GM19455 (cell line): ENCODE data around the gene FAM120B.
"Not testable (repeated sequence)": the region's sequence is repeated elsewhere in the genome, so short reads cannot be mapped to it uniquely, and the experiment has no call there.

Source experiments
- ATAC-seq: cut with Tn5 transposase; IDR thresholded peaks from one replicate; pipeline ENCODE4 v1.9.1; 2021; ENCODE audit not compliant: unreplicated experiment

Gene FAM120B

DNA sequence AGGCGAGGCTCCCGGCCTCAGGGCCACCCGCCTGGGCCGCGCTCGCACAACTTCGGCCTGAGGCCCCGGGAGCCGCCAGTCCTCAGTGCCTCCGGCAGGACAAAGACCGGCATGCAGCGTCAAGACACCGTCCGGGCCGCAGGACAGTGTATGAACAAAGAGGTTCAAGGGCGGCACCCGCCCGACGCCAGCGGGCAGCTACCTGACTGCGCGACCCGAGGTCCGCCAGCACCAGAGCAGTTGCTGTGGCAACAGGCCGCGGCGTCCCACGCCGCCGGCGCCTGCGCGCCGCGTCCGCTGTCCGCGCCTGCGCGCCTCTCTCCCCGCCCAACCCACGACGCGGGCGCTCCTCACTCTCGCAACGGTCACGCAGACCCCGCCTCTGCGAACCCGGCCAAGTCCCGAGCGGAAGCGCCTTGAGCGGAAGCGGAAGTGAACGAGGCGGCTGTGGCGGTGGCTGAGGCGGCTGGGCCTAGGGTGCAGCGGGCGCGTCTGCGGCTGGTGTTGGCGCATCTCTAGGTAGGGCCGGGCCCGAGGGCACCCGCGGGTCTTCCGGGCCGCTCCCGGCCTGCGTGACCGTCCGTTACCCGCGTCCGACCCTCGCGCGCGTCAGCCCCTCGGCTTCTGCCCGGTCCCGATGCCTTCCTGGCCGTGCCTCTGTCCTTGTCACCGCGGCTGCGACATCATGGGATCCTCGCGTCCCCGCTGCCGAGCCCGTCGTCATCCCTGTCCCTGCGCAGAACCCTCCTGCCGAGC is at the start of gene FAM120B:
Gene FAM120B, plus strand, starts transcription at position 435 of the 756 bp plus-strand sequence. CDS start 10,633 bp downstream, outside the sequence.
- ATAC-seq = peak; percentile 97

- no peak for ATAC-seq
Observed at GRCh38 chr6:170257376-170257775, 49.2 kb upstream of the FAM120B start.

DNA sequence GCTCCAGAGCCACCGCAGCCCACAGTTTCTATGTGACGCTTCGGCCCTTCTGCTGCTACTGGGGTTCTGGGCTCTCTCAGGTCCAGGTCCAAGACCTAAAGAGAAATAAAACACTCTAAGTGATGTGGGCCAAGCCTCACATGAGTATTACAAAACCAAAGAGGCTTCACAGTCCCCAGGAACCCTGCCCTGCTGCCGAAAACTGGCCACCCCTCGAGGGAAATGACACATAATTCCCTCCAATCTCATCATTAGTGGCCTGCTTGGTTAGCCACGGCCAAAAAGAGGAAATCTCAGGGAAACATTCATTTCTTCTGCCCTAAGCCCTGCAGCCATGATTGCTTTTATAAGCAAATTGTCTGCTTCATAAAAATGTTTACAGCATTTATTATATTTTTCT is 48.2 kb upstream of the FAM120B start:
- ATAC-seq = no peak

DNA sequence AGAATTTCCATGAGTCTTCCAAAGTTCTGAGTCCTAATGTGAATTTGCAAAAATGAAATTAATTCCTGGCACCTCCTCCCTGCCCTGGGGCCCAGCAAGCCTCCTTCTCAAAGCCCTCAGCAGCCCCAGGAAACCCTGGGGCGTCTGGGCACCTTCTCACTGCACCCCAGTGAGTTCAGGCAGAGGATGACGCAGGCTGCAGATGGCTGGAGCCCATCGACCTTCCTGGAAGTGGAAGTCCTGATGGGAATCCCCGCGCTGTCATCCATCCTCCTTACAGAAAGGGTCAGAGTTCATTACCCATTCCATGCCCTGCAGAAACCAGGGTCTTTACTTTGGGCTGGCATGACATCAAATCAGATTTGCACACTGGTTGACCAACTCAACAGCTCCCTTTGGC is 47.3 kb upstream of the FAM120B start:
- ATAC-seq = no peak

DNA sequence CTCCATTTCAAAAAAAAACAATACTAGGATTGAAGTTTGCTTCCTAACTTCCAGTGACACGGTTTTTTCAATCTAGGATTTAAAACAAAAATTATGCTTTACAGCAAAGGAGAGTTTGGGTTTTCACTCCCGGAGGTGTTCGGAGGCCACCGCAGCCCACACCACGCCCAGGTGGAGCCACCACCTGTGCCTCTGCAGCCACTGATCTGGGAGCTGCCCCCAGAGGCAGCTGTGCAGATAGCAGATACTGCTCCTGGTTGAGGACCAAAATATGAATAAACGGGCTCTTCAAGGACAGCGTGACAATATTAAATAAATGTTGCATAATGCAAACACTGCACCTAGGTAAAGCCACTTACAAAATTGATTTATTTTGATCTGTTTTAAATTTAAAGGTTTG is 45.9 kb upstream of the FAM120B start:
- ATAC-seq = no peak

DNA sequence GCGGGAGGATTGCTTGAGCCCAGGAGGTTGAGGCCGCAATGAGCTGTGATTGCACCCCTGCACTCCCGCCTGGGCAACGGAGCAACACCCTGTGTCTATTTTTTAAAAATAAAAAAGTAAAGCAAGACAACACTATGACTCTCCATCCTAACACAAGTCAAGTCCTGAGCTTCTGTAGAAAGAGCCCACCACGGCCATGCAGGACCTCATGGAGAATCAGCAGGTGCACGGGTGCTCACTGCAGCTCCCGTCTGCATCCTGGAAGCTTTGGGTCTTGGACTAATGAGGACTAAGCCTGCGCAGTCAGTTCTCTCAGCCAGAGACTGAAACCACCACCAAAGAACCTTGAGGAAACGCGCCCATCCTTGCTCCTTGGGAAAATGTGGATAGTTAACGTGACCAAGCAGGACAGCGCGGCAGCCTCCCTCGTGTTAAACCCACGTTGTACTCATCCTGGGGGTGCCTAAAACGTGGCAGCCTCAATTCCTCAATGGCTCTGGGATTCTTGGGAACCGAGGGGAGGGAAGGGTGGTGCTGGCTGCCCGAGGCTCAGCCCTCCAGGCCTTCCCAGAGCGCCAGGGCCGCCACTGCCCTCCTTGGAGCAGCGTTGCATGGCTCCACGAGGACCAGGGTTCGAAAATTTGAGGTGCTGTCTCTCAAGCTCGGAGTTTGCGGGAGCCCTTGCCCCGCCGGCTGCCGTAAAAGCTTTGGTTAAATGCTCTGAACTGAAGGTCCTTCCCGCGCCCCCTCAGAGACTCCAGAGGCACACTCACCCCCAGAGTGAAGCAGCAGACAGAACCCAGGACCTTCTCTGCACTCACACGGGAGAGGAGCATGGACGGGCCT is 44.7 kb upstream of the FAM120B start:
- ATAC-seq = no peak

GRCh38 chr6:170262489-170263088 is 44.0 kb upstream of the FAM120B start:
- ATAC-seq = no peak

DNA sequence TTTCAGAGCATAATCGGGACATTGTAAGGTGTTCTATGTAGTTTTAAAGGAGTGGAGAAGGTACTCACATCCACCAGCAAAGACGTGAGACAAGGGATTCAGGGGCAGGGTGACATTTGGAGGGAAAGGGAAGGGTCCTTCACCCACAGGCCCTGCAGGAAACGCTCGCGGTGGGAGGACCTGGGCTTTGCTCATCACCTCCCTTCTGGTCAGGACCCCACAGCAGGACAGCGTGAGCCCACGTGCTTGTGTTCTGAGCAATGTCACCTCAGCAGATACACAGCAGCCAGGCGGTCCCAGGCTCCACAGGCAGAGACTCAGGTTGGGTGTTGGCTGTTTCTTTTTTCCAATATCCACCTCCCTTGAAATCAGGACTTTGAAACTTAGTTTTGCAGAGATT is 43.1 kb upstream of the FAM120B start:
- no peak for ATAC-seq

DNA sequence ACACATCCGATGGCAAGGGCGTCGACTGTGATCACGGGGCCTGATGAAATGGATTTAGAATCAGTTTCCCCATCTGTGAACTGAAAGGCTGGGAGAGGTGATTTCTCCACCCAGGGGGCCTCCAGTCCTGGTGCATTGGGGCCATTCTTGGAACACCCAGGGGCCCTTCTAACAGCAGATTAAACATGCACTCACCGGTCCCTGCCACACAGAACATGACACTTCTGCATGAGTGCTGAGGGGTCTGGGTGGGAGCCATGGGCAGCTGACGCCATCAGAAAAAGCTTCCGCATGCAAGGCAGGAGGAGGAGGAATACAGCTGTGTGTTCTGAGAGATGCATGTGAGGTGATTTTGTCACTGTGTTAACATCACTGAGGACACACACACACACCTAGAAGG is 42.5 kb upstream of the FAM120B start:
- no peak for ATAC-seq

GRCh38 chr6:170264644-170265043 is 41.9 kb upstream of the FAM120B start:
- not testable (repeated sequence) for ATAC-seq

- no peak for ATAC-seq
Observed at GRCh38 chr6:170265655-170266054, 40.9 kb upstream of the FAM120B start.

GRCh38 chr6:170266061-170266825 is 40.3 kb upstream of the FAM120B start:
- no peak for ATAC-seq

DNA sequence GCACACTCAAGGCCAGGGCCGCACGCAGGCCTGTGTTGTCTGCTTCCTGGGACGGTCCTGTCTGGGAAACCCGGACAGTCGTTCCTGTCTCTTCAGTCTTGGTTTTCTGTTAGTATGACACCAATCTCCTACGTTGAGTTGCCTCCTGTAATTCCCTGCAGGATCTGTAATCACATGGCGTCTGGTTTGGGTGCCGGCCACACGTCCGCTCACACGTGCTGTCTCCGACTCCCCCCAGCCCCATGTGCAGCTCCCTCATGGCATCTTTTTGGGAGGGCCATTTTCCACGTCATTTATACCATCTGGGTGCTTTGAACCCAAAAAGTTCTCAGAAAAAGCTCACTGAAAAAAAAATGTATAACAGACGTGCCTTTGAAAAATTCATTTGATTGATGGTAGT is 38.9 kb upstream of the FAM120B start:
- ATAC-seq = no peak

DNA sequence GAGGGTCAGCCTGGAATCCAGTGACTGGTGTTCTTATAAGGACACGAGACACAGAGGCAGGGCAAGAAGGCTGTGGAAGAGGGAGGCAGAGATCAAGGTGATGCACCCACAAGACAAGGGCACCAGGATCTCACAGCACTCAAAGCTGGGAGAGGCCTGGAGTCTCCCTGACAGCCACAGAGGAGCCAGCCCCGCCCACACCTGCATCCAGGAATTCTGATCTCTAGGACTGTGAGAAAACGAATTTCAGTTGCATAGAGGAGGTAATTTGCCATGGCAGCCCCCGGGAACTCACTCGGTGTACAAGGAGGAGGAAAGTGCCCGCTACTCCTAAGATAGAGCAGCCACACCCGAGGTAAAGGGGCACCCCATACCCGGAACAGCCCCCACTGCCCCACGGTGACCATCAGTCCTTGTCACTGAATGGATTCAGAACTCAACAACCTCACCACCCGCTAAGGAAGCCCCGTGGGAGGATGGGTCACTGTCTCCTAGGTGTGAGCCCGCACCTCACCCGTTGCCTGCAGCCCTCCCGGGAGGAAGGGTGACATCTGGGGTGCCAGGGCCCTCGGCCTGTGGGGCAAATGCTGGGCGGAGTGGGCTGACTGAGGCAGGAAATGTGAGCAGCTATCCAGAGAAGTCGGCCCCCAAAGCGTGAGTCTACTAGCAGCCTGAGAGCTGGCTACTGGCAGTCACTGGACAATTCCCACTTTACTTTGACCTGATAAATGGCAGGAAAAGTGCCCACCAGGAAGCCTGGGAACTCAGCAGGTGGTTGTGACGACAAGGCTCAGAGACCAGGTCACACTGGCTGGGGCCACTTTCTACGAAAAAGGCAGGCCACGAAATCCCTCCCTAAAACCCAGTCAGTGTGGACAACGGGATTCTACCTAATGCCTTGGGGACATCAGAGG is 38.1 kb upstream of the FAM120B start:
- no peak for ATAC-seq

- ATAC-seq = no peak
Observed at GRCh38 chr6:170269151-170269845, 37.3 kb upstream of the FAM120B start.

DNA sequence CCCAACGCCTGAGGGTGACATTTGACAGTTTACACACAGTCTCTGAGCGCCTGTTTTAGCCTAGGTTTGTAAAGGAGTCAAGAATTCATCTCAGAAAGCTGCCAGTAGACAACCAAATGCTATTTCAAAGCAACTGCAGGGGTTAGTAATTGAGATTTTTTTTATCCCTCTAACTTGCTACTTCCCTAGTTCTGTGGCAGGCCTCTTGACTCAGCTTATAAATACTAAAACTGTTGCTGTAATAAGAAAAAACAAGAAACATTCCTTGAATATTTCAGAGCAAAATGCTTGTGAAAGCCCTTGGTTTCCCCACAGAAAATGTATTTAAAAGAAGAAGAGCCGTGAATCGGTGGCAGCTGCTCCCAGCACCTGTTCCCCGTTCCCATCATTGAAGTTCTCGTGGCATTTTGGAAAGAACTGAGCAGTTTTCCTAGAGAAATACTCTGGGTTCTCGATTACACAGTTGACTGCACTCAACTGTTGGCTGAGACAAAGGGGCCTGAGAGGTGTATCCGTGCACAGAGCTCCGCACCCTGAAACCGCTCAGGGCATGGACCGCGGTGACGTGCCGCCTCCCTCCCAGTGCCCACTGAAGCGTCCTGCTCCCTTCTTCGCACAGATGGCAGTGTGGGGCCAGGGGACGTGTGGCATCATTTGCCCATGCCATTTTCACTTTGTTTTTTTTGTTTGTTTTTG is 36.6 kb upstream of the FAM120B start:
- ATAC-seq = no peak

- ATAC-seq = no peak
Observed at GRCh38 chr6:170270984-170271593, 35.5 kb upstream of the FAM120B start.

DNA sequence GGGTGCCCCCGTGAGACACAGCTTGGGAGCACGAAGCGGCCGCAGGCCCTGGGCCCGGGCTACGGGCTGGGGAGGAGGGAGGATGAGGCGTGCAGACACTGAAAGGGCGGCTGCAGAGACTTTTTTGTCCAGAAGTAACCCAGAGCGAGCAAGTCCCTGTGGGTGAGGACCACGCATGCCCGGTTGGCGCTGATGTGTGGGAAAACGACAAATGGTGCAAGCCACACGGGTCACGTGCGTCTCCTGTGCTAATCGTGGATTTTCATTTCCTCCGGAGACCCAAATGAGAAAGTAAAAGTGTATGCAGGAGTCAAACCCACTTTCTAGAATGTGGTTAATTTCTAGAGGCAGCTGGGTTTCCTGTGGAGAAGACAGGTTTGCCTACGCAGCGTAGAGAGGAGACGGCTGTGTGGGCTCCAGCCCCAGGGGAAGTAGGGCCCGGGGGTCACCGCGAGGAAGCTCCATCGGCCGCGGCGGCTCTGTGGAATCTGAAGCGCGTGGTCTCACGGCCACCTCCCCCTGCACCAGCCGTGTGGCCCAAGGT is 34.7 kb upstream of the FAM120B start:
- ATAC-seq = peak; percentile 93
